Large intestine (tissue), 3 donors: ENCODE data around the gene GRAMD1C. TPM values are rescaled to one million over a fixed set of nuclear protein-coding genes. Genes with fewer than 3 reads are reported as not detected.

Source experiments
- DNase-seq, 2 donors: peaks; one replicate each; pipeline versions ENCODE4 v3.0.0 to v3.0.0-alpha.2; 2013
- H3K27ac ChIP-seq: one replicate; pipeline ENCODE4 v1.5.1; 2013; ENCODE audit warnings: low read length
- H3K27me3 ChIP-seq: 2 replicates; pipeline ENCODE4 v1.6.1; 2013; ENCODE audit warnings: low read length; ENCODE audit not compliant: control insufficient read depth, insufficient read depth
- H3K36me3 ChIP-seq: 2 replicates; pipeline ENCODE4 v1.6.1; 2013; ENCODE audit warnings: low read length; ENCODE audit not compliant: control insufficient read depth, insufficient read depth
- H3K4me1 ChIP-seq: one replicate; pipeline ENCODE4 v1.6.1; 2013; ENCODE audit warnings: low read length; ENCODE audit not compliant: control insufficient read depth, insufficient read depth
- H3K4me3 ChIP-seq: one replicate; pipeline ENCODE4 v1.5.1; 2013; ENCODE audit warnings: low read length
- H3K9me3 ChIP-seq: one replicate; pipeline ENCODE4 v1.6.1; 2013; ENCODE audit warnings: mild to moderate bottlenecking, low read depth, low read length, moderate library complexity; ENCODE audit not compliant: control insufficient read depth
- WGBS: methylation state at CpG from one replicate; pipeline ENCODE4 v1.1.5; 2013; ENCODE audit warnings: low lambda C conversion rate; ENCODE audit not compliant: insufficient coverage; 5-methylcytosine and 5-hydroxymethylcytosine counted together
- polyA plus RNA-seq: library from polyadenylated mRNA; unstranded; fragments of 120-200 nt; gene quantifications from one replicate; pipeline ENCODE4 v1.2.1, GENCODE V29; 2013

The GRAMD1C gene
- polyA plus RNA-seq, 1 donor = 14.4 TPM

DNA sequence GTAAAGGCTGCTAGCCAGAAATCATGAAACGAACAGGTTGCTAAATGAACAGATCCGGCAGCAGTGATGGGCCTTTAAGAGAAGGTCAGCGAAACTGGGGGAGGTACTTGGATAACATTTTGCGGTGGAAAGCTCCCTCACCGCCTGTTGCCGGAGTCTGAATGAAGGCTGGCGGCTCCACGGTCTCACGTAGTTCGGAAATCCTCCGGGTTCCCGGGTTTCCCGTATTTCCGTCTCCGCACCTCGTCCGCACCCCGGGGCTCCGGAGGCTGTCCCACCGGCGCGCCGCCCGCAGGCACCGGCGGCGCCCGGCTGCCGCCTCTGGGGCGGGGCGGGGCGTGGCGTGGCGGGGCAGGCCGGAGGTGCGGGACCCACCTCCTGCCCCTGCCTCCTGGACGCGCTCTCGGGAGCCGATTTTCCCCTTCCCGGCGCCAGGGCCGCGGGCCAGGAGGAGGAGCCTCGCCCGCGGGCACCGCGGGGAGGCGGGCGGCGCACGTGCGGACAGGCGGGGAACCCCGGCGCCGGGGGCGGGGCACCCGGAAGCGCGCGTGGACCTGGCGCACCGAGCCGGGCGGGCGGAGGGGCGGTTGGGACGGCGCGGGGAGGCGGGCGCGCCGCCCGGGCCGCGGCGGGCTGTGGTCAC, 108.9 kb downstream of the GRAMD1C start, which contains the start of gene ZDHHC23:
TSS of gene ZDHHC23 (plus strand) at position 642 of the 643 bp plus-strand sequence. CDS start 790 bp downstream, outside the sequence.
- WGBS = no CpG with 5 or more reads among the region's 80 CpGs
- H3K36me3 ChIP-seq = no peaks in the 10 kb centered on the region
- H3K27ac ChIP-seq = peak within 1 kb of the TSS; percentile 63
- peaks cover 5% of the 10 kb centered on the region for H3K4me1 ChIP-seq
- peak within 1 kb of the TSS; percentile 75 for H3K4me3 ChIP-seq
- H3K27me3 ChIP-seq = peaks cover 4% of the 10 kb centered on the region
- H3K9me3 ChIP-seq = no peaks in the 10 kb centered on the region
- peak; percentile 77 to 89 for DNase-seq

DNA sequence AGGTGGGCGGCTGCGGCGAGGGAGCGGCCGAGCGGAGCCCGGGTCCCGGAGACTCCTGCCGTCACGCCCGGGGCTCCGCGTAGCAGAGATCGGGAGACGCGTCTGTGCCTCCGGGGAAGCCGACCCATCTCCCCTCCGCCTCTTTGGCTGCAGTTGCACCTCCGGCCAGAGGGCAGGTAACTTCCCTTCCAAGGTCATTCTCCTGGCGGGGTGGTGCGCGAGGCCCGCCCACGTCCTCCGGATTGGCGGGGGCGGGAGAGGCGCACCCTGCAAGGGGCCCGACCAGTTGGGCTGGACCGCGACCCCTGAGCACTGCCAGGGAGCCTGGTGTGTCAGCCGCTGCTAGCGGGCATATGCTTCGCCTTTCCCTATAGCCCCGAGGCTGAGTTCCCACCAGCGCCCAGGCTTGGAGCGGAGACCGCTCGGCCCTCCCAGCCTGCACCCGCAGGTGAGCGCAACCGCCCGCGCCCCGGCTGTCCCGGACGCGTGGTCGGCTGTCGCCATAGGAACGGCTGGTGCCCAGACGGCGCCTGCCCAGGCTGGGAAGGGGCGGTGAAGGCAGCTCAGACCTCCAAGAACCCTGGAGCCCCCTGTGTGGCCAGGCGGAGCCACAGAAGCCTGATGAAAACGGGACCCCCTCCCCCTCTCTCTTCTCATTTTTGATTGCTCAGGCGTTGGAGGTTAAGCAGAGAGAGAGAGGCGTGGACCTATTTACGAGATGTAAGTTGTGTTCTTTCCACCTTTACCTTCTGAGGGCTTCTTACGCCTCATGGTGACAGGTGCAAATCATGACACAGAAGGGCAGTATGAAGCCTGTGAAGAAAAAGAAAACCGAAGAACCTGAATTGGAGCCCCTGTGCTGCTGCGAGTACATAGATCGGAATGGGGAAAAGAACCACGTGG, 109.7 kb downstream of the GRAMD1C start:
- peak; percentile 22 to 66 for DNase-seq
- H3K27me3 ChIP-seq = peaks cover 4% of the 10 kb centered on the region
- no peaks in the 10 kb centered on the region for H3K9me3 ChIP-seq
- peak overlapping the region; percentile 30 for H3K27ac ChIP-seq
- peak overlapping the region; percentile 61 for H3K4me3 ChIP-seq
- 40% methylated on average over 1 of the region's 65 CpGs for WGBS
- H3K36me3 ChIP-seq = no peaks in the 10 kb centered on the region
- H3K4me1 ChIP-seq = peaks cover 5% of the 10 kb centered on the region

DNA sequence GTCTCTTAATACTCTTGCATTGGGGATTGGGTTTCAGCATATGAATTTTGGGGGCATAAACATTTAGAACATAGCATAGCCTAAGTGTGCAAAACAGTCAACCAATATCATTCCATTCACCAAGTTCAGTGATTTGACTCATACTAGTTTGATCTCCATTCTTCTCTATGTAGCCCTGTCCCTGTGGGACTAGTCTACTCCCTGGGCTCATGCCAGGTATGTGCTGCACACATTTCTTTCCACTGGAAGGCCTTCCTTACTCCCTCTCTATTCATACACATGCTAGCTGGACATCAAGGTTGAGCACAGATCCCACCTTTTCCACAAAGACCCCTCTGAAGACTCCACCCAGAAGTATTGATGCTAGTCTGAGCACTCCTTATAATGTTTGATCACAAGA, 114.3 kb downstream of the GRAMD1C start:
- H3K27me3 ChIP-seq = peaks cover 3% of the 10 kb centered on the region
- H3K27ac ChIP-seq = no peak overlapping the region
- peaks cover 5% of the 10 kb centered on the region for H3K4me1 ChIP-seq
- no peaks in the 10 kb centered on the region for H3K9me3 ChIP-seq
- H3K36me3 ChIP-seq = peaks cover 11% of the 10 kb centered on the region
- H3K4me3 ChIP-seq = no peak overlapping the region
- DNase-seq = no peak

DNA sequence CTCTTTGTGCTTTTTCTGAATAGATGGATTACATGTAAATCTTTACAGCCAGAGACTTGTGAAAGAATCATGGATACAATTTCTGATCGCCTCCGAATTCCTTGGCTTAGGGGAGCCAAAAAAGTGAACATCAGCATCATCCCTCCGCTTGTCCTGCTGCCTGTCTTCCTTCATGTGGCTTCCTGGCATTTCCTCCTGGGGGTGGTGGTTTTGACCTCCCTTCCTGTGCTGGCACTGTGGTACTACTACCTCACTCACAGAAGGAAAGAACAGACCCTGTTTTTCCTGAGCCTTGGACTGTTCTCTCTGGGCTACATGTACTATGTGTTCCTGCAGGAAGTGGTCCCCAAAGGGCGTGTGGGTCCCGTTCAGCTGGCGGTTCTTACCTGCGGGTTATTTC, 115.1 kb downstream of the GRAMD1C start:
- Histone ChIP-seq H3K27ac (no peak overlapping the region), H3K27me3 (no peaks in the 10 kb centered on the region), H3K9me3 (no peaks in the 10 kb centered on the region), H3K4me3 (no peak overlapping the region), H3K4me1 (peaks cover 5% of the 10 kb centered on the region), H3K36me3 (peaks cover 17% of the 10 kb centered on the region)
- no CpG with 5 or more reads among the region's 7 CpGs for WGBS
- DNase-seq = no peak

DNA sequence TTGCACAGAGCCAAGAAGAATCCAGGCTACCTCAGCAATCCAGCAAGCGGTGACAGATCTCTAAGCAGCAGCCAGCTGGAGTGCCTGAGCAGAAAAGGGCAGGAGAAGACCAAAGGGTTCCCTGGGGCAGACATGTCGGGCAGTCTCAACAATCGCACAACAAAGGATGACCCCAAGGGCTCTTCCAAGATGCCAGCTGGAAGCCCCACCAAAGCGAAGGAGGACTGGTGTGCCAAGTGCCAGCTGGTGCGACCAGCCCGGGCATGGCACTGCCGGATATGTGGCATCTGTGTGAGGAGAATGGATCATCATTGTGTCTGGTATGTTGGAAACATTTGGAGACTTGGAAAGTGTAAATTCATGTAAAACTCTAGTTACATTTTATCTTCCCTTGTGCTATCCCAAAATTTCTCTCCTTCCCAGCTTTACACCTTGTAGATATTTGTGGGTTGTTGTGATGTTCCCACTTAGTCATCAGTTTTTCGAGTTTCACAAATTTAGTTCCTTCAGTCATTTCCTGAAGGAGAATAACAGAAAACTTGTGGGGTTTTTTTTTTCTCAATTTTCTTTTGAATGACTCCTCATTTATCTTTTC, 115.6 kb downstream of the GRAMD1C start:
- Histone ChIP-seq H3K36me3 (peaks cover 19% of the 10 kb centered on the region), H3K27me3 (no peaks in the 10 kb centered on the region), H3K27ac (no peak overlapping the region), H3K4me3 (no peak overlapping the region), H3K9me3 (no peaks in the 10 kb centered on the region), H3K4me1 (peaks cover 1% of the 10 kb centered on the region)
- DNase-seq = no peak
- WGBS = no CpG with 5 or more reads among the region's 8 CpGs

DNA sequence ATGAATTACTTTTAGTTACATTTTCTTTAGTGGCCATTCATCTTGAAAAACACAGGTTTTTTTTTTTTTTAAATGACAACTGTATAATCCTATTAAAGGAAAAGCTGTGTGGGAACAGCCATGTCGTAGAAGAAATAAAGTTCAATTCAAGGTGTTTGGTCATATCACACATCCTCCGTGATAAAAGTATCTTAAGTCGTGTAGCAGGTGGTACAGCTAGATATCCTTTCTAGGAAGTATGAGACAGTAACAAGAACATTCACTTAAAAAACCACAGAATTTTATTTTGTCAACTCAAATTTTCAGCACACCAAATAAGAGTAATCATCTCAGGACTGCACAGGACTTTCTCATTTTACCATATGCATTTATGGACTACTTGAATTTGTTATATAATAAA, 125.3 kb downstream of the GRAMD1C start:
- DNase-seq = no peak
- no peaks in the 10 kb centered on the region for H3K9me3 ChIP-seq
- no CpG with 5 or more reads among the region's 3 CpGs for WGBS
- peaks cover 9% of the 10 kb centered on the region for H3K36me3 ChIP-seq
- no peaks in the 10 kb centered on the region for H3K4me1 ChIP-seq
- H3K27ac ChIP-seq = no peak overlapping the region
- no peaks in the 10 kb centered on the region for H3K27me3 ChIP-seq
- H3K4me3 ChIP-seq = no peak overlapping the region

DNA sequence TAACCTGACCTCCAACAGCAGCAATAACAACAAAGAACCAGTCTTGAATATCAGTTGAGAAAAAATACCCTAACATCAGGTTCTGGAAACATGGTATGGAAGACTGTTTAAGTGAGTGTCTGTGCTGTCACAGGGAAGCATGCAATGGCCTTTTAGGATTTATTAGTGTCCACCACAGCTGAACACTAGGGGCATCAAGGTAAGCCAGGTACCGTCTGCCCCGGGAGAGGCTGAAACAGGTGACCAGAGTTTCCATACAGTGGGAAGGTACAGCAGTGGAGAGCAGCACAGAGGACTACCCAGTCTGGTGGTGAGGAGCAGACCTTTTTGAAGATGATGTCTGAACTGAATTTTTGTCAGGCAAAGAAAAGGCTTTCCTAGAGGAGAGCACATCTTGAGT, 127.6 kb downstream of the GRAMD1C start:
- H3K36me3 ChIP-seq = peaks cover 5% of the 10 kb centered on the region
- WGBS = no CpG with 5 or more reads among the region's 2 CpGs
- H3K4me3 ChIP-seq = no peak overlapping the region
- H3K9me3 ChIP-seq = no peaks in the 10 kb centered on the region
- H3K27ac ChIP-seq = no peak overlapping the region
- H3K4me1 ChIP-seq = no peaks in the 10 kb centered on the region
- no peaks in the 10 kb centered on the region for H3K27me3 ChIP-seq
- DNase-seq = no peak

DNA sequence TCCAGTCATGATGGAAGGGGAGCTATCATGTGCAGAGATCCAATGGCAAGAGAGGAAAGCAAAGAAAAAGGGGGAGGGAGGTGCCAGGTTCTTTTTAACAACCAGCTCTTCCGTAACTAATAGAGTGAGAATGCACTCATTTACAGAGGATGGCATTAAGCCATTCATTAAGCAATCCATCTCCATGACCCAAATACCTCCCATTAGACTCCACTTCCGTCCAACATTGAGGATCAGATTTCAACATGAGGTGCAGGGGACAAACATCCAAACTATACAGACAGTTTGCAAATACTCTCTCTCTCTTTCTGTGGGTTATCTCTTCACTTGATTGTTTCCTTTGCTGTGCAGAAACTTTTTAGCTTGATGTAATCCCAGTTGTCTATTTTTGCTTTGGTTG, 130.4 kb downstream of the GRAMD1C start:
- H3K9me3 ChIP-seq = peaks cover 13% of the 10 kb centered on the region
- no peak overlapping the region for H3K4me3 ChIP-seq
- no peak overlapping the region for H3K27ac ChIP-seq
- no peak for DNase-seq
- no peaks in the 10 kb centered on the region for H3K4me1 ChIP-seq
- H3K36me3 ChIP-seq = peaks cover 2% of the 10 kb centered on the region
- no peaks in the 10 kb centered on the region for H3K27me3 ChIP-seq
- 83% methylated on average over 1 of the region's 2 CpGs for WGBS

DNA sequence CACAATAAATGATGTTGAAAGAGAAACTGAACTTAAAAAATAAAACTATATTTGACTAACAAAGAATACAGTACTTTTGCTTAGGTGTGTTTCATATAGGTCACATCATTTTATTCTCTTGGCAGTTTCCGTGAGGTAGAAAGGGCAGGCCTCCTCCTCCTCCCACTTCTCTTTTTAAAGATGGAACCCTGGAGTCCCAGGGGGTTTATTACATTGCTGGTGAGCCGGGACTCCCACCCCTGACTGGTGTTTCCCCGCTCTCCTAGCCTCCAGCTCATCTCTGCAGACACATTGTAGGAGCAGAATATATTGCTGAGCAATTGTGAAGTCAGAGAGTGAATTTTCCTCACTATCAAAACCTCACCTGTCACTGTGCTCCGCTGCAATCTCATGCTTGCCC, 139.2 kb downstream of the GRAMD1C start:
- Histone ChIP-seq H3K9me3 (peaks cover 12% of the 10 kb centered on the region), H3K27ac (no peak overlapping the region), H3K27me3 (no peaks in the 10 kb centered on the region), H3K4me3 (no peak overlapping the region), H3K36me3 (peaks cover 18% of the 10 kb centered on the region), H3K4me1 (no peaks in the 10 kb centered on the region)
- 100% methylated on average over 1 of the region's 4 CpGs for WGBS
- no peak for DNase-seq

DNA sequence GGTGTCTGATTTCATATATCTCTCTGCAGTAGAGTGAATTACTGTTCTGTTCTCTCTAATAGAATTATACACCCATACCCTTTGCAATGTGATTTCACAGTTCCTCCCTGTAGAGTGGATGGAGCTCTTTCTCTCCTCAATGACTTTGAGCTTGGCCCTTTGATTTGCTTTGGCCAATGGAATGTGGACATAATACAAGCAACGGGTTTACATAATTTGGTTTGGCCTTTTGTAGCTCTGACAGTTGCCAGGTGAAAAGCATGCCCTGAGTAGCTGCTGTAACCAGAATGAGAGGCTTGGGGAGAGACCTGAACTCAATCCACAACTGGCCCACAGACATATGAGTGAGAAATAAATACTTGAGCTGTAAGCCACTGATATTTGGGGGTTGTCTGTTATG, 141.3 kb downstream of the GRAMD1C start:
- WGBS = no CpG with 5 or more reads among the region's 1 CpG
- peaks cover 20% of the 10 kb centered on the region for H3K36me3 ChIP-seq

More for the DNA sequence above, 141.3 kb downstream of the GRAMD1C start:
- H3K27me3 ChIP-seq = no peaks in the 10 kb centered on the region
- H3K27ac ChIP-seq = no peak overlapping the region
- H3K4me3 ChIP-seq = no peak overlapping the region
- H3K9me3 ChIP-seq = no peaks in the 10 kb centered on the region
- no peaks in the 10 kb centered on the region for H3K4me1 ChIP-seq
- DNase-seq = no peak
